HG03175 (cell line): ENCODE measurements around the gene ACOT12.
"Not testable (repeated sequence)": the region's sequence is repeated elsewhere in the genome, so short reads cannot be mapped to it uniquely, and the experiment has no call there.

Source experiments
- ATAC-seq: cut with Tn5 transposase; IDR thresholded peaks from one replicate; pipeline ENCODE4 v1.9.1; 2021; ENCODE audit warnings: mild to moderate bottlenecking, moderate library complexity; ENCODE audit not compliant: unreplicated experiment

Gene ACOT12

DNA sequence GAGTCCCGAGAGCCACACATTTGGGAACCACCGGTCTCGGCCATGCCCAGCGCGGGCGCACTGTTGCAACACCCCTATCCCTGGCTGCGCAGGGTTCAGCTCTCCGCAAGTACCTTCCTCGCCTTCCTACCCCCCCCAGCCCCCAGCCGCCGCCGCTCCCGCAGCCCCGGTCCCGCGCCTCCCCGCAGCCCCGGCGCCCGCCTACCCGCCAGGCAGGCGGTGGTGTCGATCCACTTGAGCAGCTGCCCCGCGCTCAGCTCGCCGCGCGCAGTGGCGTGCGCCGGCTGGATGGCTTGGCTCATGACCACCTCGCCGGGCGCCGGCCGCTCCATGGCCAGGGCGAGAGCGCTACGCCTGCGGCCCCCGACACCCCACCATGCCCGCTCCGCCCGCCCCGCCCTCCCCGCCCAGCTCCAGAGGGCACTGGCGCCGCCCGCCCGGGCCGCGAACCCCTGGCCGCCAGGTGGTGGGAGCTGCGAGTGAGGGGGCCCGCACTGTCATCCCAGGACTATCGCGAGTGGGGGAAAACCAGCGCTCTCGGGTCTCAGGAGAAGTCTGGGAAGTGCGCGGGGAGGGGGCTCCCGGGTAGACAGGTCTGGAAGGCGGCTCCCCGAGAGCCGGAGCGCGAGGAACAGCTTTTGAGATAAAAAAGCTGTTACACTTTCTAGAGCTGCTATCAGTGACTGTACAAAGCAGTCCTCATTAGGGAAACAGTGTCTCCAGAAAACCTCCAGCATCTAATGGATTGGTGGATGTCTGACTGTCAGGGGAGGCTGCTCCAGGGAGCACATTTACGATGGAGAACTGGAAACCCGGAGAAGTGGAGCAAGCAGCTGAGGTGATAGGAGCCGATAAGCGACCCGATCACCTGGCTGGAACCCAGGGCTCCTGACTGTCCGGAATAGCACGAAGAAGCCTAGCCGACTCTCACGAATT is at the start of gene ACOT12:
ACOT12 (minus strand) TSS at position 352 of the 936 bp plus-strand sequence; CDS start at position 332, 20 bp downstream.
- ATAC-seq: no peak

DNA sequence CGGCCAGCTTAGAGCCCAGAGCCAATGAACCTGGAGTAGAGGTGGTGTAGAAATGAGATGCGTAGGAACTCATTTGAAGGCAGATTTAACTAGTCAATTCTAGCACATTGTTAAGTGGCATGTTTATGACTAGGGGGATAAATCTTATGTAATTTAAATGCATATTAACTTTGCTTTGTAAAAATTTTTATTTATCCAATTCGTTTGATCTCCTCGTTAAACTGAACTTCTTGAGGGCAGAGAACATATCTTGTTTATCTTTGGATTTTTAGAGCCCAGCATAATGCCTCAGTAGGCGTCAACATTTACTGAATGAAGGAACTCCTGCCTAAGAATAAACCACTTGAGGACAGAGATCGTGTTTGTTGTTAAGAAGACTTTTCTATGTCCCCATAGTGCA is 41.1 kb upstream of the ACOT12 start:
- no peak for ATAC-seq

DNA sequence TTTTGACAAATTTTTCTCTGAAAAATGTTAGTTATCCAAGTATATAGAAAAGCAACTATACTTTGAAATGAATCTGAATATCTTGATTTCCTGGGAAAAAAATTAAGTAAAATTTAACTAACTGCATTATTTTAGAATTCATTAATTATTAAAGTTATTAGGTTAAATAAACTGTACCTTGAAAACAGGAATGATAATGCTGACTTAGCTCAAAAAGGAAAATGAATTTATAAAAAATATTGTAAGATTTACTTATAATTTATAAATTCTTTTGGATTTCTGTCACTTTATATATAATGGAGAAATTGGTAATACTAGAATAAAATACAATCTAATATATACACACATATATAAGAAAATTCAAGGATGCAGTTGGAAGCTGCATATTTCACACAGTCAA is 36.1 kb upstream of the ACOT12 start:
- ATAC-seq: no peak

DNA sequence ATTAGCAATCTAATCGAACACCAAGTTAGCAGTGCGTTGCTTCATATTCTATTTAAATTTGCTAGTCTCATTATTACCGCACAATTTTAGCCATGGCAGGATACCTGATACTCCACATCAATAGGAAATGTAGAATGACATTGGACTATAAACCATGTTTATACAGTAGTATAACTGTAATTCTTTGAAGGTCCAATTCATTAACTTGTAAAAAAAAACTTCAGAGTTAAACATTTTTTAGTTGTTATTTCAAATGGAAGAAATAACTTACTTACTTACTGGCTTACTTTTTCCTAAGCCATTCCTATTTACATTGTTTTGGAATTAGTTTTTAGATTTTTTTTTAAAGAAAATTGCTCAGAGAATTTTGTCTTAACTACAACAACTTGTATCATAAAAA is 35.4 kb upstream of the ACOT12 start:
- ATAC-seq: no peak

DNA sequence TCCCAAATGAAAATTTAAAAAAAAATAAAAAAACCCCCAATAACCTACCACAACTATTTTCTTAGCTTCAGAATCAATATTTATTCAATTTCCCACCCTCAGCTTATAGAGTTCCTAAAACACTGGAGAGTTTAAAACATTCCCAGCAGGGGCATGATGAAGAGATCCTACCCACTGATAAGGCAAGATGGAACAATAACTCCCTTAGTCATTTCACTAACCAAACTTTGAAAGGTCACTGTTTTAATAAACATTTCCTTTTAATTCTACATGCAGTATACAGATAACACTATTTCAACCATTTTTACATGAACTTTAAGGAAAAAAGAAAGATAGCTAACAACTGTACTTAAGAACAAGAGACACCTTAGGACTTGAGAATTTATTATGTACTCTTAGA is 34.9 kb upstream of the ACOT12 start:
- no peak for ATAC-seq

DNA sequence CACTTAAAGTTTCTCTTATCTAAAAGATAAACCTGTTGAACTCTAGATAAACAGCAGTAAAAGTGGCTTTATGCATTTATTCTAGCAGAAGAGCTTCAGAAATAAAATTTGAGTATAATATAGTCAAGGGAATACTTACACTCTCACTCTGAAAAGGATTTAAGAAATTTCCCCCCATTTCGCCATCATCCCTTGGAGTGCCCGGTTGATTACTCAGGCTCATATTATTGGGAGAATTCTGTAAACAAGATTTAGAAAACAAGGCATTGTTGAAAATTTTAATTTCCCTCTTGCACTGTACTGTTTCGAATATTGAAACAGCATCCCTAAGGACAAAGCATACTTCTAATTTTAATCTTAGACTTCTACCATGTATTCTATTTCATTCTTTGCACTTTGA is 34.5 kb upstream of the ACOT12 start:
- ATAC-seq: no peak

DNA sequence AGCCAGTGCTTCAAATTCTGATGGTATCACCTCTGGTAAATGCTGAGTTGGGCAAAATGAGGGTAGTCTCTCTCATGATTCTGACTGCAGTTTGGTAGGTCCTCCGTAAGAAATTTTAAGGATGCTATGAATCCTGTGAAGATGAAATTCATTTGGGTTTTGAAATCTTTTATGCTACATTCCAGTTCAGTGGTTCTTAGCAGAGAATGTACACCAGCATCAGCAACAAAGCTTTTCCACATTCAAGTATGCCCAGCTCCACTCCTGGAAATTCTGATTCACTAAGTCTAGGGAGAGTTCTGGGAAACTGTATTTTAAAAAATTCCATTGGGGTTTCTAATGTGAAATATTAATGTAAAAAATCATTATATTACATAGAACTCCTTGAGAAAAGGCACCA is 33.6 kb upstream of the ACOT12 start:
- no peak for ATAC-seq

DNA sequence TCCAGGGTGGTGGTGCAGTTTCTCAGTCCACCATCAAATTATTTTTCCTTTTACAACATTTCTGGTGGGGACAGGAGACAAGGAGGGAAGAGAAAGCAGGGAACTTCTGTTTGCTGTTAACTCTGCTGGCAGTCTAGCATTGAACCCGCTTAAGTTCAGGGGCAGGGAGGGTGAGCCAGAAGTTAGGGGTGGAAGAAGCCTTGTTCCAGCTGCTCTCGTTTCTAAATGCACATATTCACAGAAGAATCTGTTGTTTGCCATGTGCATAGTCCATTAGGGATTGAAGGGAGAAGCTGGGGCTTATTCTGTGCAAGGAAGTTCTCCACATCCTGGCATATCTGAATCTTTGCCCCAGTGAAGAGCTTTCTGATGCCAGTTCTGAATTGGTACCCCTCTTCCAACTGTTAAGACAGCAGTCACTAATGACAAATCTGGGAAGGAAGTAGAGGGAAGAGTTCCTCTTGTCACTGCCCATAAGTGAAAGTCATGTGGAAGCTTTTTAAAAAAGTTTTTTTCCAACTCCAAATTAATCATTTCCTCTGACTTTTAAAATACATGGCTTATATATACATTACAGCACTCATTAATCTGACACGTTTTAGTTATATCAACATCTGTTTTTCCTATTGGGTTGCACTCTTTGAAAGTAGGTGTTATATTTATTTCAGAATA is 32.6 kb upstream of the ACOT12 start:
- no peak for ATAC-seq

DNA sequence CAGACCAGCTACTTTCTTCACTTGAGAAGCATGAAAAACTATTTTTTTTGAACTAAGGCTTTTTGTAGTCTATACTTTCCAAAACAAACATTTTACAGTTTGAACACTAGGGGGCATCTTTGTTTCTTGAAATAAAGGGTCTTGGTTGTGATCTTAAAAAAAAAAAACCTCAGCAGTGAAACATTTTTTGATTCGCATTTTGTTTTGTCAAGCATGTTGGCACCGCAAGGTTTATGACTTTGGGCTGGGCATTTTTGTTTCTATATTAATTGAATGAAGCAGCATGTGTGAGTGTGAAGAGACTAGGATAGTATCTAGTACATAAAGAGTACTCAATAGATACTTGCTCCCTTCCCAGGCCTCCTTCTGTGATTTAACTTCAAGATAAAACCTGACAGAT is 31.6 kb upstream of the ACOT12 start:
- ATAC-seq: peak; percentile 69

DNA sequence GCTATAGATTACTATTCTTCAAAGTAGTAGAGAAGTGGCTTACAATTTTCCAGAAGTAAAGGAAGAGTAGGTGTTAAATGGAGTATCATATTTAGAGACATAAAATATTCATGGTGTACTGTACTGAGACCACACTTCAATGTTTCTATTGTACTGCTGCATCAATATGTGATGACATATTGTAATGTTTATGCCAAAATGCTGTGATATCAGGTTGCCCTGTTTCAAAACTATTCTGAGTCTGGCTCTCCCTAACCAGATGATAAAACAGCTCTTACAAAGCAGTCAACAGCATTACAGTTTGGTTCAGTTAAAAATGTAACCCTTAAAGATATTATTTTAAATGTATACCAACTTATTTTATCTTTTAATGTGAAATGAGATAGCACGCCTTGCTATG is 30.8 kb upstream of the ACOT12 start:
- ATAC-seq: no peak

DNA sequence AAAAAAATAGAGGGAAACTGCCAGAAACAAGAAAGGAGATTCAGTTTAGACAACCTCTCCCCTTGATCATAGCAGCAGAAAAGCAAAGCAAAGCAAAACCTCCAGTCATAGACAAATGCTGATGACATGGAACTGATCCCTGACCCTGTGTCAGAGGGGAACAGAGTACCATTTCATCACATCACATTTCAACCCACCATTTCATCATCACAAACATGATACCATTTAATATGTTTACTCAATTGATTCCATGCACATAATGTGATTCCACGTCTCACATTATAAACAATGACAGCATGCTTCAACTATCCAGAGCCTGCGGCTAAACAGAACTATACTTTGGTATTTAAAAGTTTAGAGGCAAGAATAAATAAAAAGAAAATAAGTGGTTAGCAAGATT is 28.7 kb upstream of the ACOT12 start:
- ATAC-seq: no peak

DNA sequence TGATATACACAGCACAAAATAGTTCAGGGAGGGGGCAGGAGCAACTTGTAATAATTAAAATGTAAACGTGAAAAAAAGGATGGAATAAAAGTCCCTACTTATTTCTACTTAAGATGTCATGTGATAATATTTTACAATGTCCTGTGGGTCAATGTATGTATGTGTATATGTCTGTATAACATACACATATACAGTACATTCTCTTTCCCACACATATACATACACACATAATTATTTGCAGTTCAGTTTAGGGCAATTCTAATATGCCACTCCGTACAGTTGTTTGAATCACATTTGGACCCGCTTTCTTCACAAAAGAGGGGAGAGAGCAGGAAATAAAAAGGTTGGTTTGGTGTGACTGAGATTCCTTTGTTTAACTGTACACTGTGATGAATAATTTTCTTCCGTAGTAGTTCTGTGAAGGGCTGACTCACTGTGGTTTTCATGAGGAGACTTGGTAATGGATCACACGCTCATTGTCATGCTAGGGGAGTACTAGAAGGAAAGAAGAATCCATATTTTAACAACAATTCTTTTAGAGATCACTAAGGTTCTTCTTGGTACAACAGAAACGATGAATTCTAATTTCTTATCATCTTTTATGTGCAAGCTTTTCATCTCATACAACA is 26.2 kb upstream of the ACOT12 start:
- no peak for ATAC-seq

DNA sequence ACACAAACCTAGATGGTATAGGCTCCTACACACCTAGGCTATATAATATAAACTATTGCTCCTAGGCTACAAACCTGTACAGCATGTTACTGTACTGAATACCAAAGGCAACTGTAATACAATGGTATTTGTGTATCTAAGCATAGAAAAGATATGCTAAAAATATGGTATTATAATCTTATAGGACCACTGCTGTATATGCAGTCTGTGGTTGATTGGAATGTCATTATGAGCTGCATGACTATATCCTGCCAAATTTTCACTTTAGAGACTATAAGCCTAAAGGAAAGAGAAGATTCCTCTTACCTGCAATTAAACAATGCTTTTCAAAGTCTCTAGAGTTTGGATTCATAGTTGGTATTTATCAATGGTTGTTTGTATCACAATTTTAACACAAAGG is 24.7 kb upstream of the ACOT12 start:
- ATAC-seq: no peak

DNA sequence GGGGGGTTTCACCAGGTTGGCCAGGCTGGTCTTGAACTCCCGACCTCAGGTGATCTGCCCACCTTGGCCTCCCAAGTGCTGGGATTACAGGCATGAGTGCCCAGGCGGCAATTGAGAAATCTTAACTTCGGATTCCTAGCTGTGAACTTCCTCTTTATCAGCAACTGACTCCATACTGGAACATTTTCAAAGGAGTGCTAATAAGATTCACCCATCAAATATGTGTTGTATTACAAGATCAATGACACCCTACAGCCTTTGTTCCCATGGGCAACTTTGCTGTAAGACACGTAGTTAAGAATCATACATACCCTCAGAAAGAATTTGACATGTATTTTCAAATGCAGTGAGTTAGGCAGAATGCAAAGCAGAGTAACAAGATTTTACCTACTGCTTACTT is 23.1 kb upstream of the ACOT12 start:
- no peak for ATAC-seq

DNA sequence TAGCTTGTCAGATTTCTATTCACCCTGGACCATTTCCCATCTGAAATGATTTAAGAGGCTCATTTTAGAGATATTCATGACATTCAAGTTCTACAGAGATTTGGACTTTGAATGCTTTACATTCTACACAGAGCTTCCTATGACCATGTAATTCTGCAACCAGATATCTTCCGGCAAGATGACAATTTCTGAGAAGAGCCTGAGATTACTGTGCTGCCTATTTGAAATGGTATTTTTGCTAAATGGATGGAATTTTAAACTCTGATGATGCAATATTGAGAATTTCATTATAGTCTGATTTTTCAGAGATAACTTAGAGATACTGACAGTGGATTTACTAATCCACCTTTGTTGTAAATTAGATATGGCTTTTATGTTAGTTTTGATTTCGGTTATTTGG is 16.0 kb upstream of the ACOT12 start:
- ATAC-seq: no peak

DNA sequence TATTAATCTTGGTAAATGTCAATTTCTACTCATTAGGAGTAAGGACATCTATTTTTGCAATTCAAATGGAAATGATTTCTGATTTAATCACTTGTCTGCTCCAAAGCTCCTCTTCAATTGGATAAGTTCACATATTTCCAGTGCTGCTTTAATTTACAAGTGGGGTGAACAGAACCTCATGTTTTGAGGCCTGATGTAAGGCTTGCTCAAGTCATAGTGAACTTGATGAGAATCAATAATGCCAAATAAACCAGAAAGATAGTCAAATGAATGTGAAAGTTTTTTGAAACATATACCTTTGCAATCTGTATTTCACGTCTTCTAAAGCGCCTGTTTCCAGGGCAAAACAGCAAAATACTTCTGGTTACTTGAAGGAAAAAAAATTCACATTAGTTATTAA is 15.4 kb upstream of the ACOT12 start:
- no peak for ATAC-seq

DNA sequence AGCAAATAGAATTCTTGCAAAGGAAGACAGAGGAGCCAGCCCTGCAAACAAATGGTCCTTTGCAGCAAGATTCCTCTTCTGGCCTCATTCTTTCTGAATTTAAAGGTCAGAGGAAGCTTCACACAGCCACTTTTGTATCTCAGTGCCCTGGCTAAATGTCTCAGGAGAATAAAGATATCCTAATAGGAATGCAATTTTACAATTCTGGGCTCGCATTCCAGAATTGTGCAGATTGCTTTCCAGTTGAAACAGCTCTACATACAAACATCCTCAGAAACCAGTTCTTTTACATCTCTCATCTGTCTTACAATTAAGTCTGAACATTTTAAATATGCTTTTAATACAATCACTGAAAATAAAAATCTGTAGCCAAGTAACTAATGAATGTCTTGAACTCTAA is 14.6 kb upstream of the ACOT12 start:
- ATAC-seq: no peak

DNA sequence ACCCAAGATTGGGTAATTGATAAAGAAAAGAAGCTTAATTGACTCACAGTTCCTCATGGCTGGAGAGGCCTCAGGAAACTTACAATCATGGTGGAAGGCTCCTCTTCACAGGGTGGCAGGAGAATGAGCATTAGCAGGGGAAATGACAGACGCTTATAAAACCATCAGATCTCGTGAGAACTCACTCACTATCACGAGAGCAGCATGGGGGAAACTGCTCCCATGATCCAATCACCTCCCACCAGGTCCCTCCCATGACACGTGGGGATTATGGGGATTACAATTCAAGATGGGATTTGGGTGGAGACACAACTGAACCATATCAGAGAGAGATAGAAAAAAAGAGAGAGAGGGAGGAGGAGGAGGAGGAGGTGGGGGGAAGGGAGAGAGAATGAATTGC is 13.9 kb upstream of the ACOT12 start:
- ATAC-seq: not testable (repeated sequence)

DNA sequence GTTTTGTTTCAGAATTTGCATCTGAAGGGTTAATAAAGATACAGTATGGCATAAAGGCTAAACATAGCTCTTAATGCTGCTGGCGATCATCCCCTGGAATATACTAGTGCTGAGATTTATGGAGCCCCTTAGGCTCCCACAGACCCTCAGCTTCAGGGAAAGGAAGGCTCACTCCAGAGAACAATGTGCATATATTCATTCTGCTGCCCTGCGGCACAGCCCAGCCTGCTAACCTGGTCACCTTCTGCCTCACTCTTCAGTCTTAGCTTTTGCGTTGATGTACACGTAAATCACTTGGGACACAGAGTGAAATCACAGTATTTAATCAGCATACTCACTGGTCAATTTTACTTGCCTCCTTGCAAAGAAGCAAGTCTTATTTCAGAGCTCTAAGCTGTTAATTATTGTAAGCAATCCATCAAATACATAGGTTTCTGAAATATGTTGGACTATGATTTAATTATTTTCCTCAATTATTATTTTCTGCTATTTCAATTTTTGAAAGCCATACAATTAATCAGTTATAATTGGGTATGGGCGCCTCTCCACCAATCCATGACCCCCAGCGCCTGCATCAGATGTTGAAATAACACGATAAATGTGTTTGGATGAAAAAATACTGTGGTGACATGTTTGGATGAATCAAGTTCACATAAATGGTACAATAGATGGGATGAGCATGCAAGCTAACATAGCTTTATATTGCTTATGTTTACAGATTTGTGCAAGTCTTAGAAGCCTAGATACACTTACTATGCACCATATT is 11.4 kb upstream of the ACOT12 start:
- no peak for ATAC-seq

DNA sequence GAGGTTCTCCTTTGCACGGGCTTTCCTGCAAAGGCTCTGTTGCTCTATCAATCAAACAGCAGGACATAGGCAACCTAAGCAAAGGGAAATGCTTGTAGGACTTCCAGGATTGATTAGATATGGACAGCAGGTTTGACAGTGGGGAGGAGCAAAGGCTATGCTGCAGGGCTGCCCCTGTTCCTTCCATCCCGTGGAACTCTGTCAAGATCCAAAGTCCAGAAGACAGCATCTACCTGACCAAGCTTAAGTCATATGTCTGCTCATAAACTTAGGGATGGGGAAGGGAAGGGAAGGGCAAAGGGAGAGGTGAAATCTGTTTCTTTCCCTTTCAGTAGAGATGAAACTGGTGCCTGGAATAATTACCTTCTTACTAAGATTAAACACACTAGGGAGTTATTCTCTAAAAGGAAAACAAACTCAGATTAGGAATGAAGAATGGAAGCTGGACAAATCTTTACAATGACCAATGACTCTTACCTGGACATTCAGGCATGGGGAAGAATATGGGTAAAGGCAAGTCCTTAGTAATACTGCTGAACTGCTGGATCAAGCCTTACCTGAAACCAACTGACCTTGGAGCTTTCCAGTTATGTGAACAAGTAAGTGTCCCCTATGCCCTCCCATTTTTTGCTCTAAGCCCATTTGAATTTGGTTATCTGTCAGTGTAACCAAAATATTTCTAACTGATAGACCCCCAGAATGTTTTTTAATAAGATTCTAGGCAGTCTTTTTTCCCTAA is 8.4 kb upstream of the ACOT12 start:
- no peak for ATAC-seq
